Neural cell (in vitro differentiated cells): ENCODE measurements around the gene PLA2G2A. TPM values are rescaled to one million over a fixed set of nuclear protein-coding genes. Genes with fewer than 3 reads are reported as not detected.

Experiments used
- H2AFZ ChIP-seq: fragments of 200-600, 300-800 bp; sonication (generic), shearing (Covaris generic); 2 replicates; pipeline ENCODE4 v1.6.0; 2014; ENCODE audit warnings: low read depth, mild to moderate bottlenecking, antibody characterized with exemption, low read length, moderate library complexity
- H3F3A ChIP-seq: fragments of 200-600 bp; shearing (Covaris generic); 2 replicates; pipeline ENCODE4 v1.6.1; 2016; ENCODE audit warnings: mild to moderate bottlenecking, moderate library complexity, mixed read lengths, antibody characterized with exemption, low read length; ENCODE audit not compliant: insufficient read depth, poor library complexity, severe bottlenecking
- H3K27ac ChIP-seq: fragments of 200-600, 300-800 bp; sonication (generic), shearing (Covaris generic); 2 replicates; pipeline ENCODE4 v1.5.1; 2014; ENCODE audit warnings: mild to moderate bottlenecking, low read length, moderate library complexity
- H3K27me3 ChIP-seq: fragments of 300-800, 200-600 bp; sonication (generic), shearing (Covaris generic); 2 replicates; pipeline ENCODE4 v1.6.0; 2014; ENCODE audit warnings: mild to moderate bottlenecking, low read depth, low read length, moderate library complexity; ENCODE audit not compliant: insufficient read depth
- H3K36me3 ChIP-seq: fragments of 300-800, 200-600 bp; sonication (generic), shearing (Covaris generic); 2 replicates; pipeline ENCODE4 v1.5.1; 2014; ENCODE audit warnings: mild to moderate bottlenecking, antibody characterized with exemption, low read length, moderate library complexity; ENCODE audit not compliant: insufficient read depth
- H3K4me2 ChIP-seq: fragments of 300-800, 200-600 bp; sonication (generic), shearing (Covaris generic); 2 replicates; pipeline ENCODE4 v1.6.0; 2014; ENCODE audit warnings: mild to moderate bottlenecking, low read length
- H3K4me3 ChIP-seq: fragments of 300-800, 200-600 bp; sonication (generic), shearing (Covaris generic); 2 replicates; pipeline ENCODE4 v1.5.1; 2014; ENCODE audit warnings: mild to moderate bottlenecking, low read length, moderate library complexity
- H3K79me2 ChIP-seq: fragments of 200-600 bp; shearing (Covaris generic); replicated peaks from 2 replicates; pipeline ENCODE4 v1.6.0; 2014; ENCODE audit warnings: mild to moderate bottlenecking, low read length, moderate library complexity; ENCODE audit not compliant: insufficient read depth
- H3K9ac ChIP-seq: fragments of 300-800, 200-600 bp; sonication (generic), shearing (Covaris generic); 2 replicates; pipeline ENCODE4 v1.6.1; 2016; ENCODE audit warnings: mild to moderate bottlenecking, low read length, mixed read lengths
- H3K9me2 ChIP-seq: fragments of 200-600 bp; shearing (Covaris generic); 2 replicates; pipeline ENCODE4 v1.6.1; 2016; ENCODE audit warnings: mild to moderate bottlenecking, low read length, mixed read lengths; ENCODE audit not compliant: insufficient read depth
- H3K9me3 ChIP-seq: fragments of 200-600, 300-800 bp; sonication (generic), shearing (Covaris generic); 2 replicates; pipeline ENCODE4 v1.6.1; 2016; ENCODE audit warnings: mild to moderate bottlenecking, mixed run types, low read length, moderate library complexity, mixed read lengths
- H4K20me1 ChIP-seq: fragments of 200-600 bp; shearing (Covaris generic); 2 replicates; pipeline ENCODE4 v1.6.1; 2016; ENCODE audit warnings: mild to moderate bottlenecking, mixed run types; ENCODE audit not compliant: insufficient read depth
- CTCF ChIP-seq: fragments of 450-650 bp; IDR thresholded peaks from 2 replicates; pipeline ENCODE4 v1.5.1; 2014; ENCODE audit warnings: antibody characterized with exemption, mild to moderate bottlenecking, moderate library complexity; ENCODE audit not compliant: poor library complexity, severe bottlenecking
- EP300 ChIP-seq: fragments of 450-650 bp; conservative IDR thresholded peaks from 2 replicates; pipeline ENCODE4 v1.6.1; 2014; ENCODE audit warnings: antibody characterized with exemption, mild to moderate bottlenecking, moderate library complexity; ENCODE audit not compliant: poor library complexity, severe bottlenecking
- EZH2 ChIP-seq: fragments of 200-600, 300-800 bp; shearing (Covaris generic), sonication (generic); IDR thresholded peaks from 2 replicates; pipeline ENCODE4 v1.6.1; 2014; ENCODE audit warnings: antibody characterized with exemption, low read length, borderline replicate concordance, mild to moderate bottlenecking; ENCODE audit not compliant: insufficient read depth, poor library complexity, severe bottlenecking
- MXI1 ChIP-seq: fragments of 450-650 bp; conservative IDR thresholded peaks from 2 replicates; pipeline ENCODE4 v1.6.1; 2014; ENCODE audit warnings: antibody characterized with exemption, mild to moderate bottlenecking; ENCODE audit not compliant: poor library complexity, severe bottlenecking
- POLR2AphosphoS5 ChIP-seq: IDR thresholded peaks from 2 replicates; pipeline ENCODE4 v1.6.1; 2012
- RAD21 ChIP-seq: fragments of 450-650 bp; conservative IDR thresholded peaks from 2 replicates; pipeline ENCODE4 v1.6.1; 2014; ENCODE audit warnings: antibody characterized with exemption, mild to moderate bottlenecking, moderate library complexity
- REST ChIP-seq: IDR thresholded peaks from 2 replicates; pipeline ENCODE4 v1.6.1; 2012; ENCODE audit warnings: borderline replicate concordance
- SMC3 ChIP-seq: fragments of 450-650 bp; conservative IDR thresholded peaks from 2 replicates; pipeline ENCODE4 v1.6.1; 2014; ENCODE audit warnings: antibody characterized with exemption, mild to moderate bottlenecking, moderate library complexity; ENCODE audit not compliant: poor library complexity
- TAF1 ChIP-seq: IDR thresholded peaks from 2 replicates; pipeline ENCODE4 v1.6.1; 2012; ENCODE audit warnings: low read depth
- polyA plus RNA-seq: library from polyadenylated mRNA; depleted of rRNA; stranded (reverse); fragments of >200 nt; gene quantifications from 2 replicates; pipeline ENCODE4 v1.2.3, GENCODE V29; 2014

The PLA2G2A gene
- polyA plus RNA-seq, 1 donor from 2014 or later, result not detected

- H2AFZ ChIP-seq, result no peak overlapping the region
- no peaks in the 10 kb centered on the region for H3K9me3 ChIP-seq
- no peaks in the 10 kb centered on the region for H3K9me2 ChIP-seq
- no peak overlapping the region for H3K9ac ChIP-seq
- H3K36me3 ChIP-seq, result no peaks in the 10 kb centered on the region
- H3K4me2 ChIP-seq, result no peak overlapping the region
- no peaks in the 10 kb centered on the region for H3K79me2 ChIP-seq
- TF ChIP-seq EZH2 (no peak), RAD21 (no peak)
- no peak overlapping the region for H3K27ac ChIP-seq
- no peaks in the 10 kb centered on the region for H3K27me3 ChIP-seq
- no peaks in the 10 kb centered on the region for H4K20me1 ChIP-seq
- no peaks in the 10 kb centered on the region for H3F3A ChIP-seq
- H3K4me3 ChIP-seq, result no peak overlapping the region
Measured at GRCh38 chr1:19936061-19936750, 43.2 kb downstream of the PLA2G2A start.

GRCh38 chr1:19934336-19934735, 45.1 kb downstream of the PLA2G2A start:
- H3K9me3 ChIP-seq, result no peaks in the 10 kb centered on the region
- no peak overlapping the region for H3K9ac ChIP-seq
- TF ChIP-seq CTCF (no peak), REST (no peak)

GRCh38 chr1:19932866-19933265, 46.6 kb downstream of the PLA2G2A start:
- H3K27ac ChIP-seq, result no peak overlapping the region
- no peaks in the 10 kb centered on the region for H4K20me1 ChIP-seq
- no peaks in the 10 kb centered on the region for H3K36me3 ChIP-seq
- no peak for TF ChIP-seq RAD21
- TF ChIP-seq CTCF, result no peak
- TF ChIP-seq REST, result no peak
- no peak for TF ChIP-seq TAF1
- TF ChIP-seq MXI1, result no peak
- TF ChIP-seq POLR2AphosphoS5, result no peak
- TF ChIP-seq EZH2, result no peak
- no peak for TF ChIP-seq EP300
- TF ChIP-seq SMC3, result no peak
- no peaks in the 10 kb centered on the region for H3F3A ChIP-seq
- no peak overlapping the region for H3K4me3 ChIP-seq
- no peaks in the 10 kb centered on the region for H3K9me2 ChIP-seq
- H2AFZ ChIP-seq, result no peak overlapping the region
- no peaks in the 10 kb centered on the region for H3K27me3 ChIP-seq
- H3K79me2 ChIP-seq, result no peaks in the 10 kb centered on the region
- H3K9ac ChIP-seq, result no peak overlapping the region
- no peak overlapping the region for H3K4me2 ChIP-seq
- H3K9me3 ChIP-seq, result no peaks in the 10 kb centered on the region

More at GRCh38 chr1:19934336-19934735, 45.1 kb downstream of the PLA2G2A start:
- Histone ChIP-seq H3K27me3 (no peaks in the 10 kb centered on the region), H3K4me3 (no peak overlapping the region), H3F3A (no peaks in the 10 kb centered on the region), H3K9me2 (no peaks in the 10 kb centered on the region), H2AFZ (no peak overlapping the region), H3K36me3 (no peaks in the 10 kb centered on the region), H4K20me1 (no peaks in the 10 kb centered on the region), H3K27ac (no peak overlapping the region), H3K79me2 (no peaks in the 10 kb centered on the region), H3K4me2 (no peak overlapping the region)
